Testis (tissue), 2 donors: ENCODE results near the gene SCRT2.

ENCODE experiments used
- POLR2A ChIP-seq: fragments of 450-650 bp; IDR thresholded peaks from one replicate; pipeline ENCODE4 v1.6.1; 2017; ENCODE audit warnings: antibody characterized with exemption, mild to moderate bottlenecking, moderate library complexity
- TF ChIP-seq, protein P1 (sequence below), 3 experiments: fragments of 450-650 bp in 2 of 3; fragments of 200-600 bp in 1 of 3; sonication (generic) in 1 of 3; IDR thresholded peaks; one replicate each; pipeline ENCODE4 v1.5.1; 2016 to 2019; ENCODE audit warnings: antibody characterized with exemption in 3 of 3, mild to moderate bottlenecking in 2 of 3, moderate library complexity in 1 of 3

DNA sequence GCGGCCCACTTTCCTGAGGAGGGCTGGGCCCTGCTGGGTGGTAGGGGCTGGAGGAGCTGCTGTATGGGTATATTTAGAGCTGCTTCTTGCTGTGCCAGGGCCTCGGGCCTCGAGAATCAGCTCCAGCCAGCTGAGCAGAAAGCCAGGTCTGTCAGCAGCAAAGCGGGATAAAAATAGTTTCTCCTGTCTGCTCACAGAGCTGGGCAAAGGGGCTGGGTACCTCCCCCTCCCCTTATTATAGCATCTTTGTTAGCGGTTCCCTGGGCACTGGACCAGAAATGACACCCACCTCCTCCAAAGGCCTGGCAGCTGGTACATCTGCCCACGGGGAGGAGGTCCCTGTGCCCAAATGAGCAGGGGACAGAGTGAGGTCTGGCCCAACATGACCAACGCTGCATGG, 6.0 kb downstream of the SCRT2 start:
- TF ChIP-seq, protein P1, sequence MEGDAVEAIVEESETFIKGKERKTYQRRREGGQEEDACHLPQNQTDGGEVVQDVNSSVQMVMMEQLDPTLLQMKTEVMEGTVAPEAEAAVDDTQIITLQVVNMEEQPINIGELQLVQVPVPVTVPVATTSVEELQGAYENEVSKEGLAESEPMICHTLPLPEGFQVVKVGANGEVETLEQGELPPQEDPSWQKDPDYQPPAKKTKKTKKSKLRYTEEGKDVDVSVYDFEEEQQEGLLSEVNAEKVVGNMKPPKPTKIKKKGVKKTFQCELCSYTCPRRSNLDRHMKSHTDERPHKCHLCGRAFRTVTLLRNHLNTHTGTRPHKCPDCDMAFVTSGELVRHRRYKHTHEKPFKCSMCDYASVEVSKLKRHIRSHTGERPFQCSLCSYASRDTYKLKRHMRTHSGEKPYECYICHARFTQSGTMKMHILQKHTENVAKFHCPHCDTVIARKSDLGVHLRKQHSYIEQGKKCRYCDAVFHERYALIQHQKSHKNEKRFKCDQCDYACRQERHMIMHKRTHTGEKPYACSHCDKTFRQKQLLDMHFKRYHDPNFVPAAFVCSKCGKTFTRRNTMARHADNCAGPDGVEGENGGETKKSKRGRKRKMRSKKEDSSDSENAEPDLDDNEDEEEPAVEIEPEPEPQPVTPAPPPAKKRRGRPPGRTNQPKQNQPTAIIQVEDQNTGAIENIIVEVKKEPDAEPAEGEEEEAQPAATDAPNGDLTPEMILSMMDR (IDR thresholded peaks at IDR 0.05): no peak
- TF ChIP-seq POLR2A: no peak
